ENCODE data around the gene SYNJ2. TPM values are rescaled to one million over a fixed set of nuclear protein-coding genes. Genes with fewer than 3 reads are reported as not detected.

Gene SYNJ2
- polyA plus RNA-seq, 3 donors = 10.3 to 12.9 (median 11.3) TPM

DNA sequence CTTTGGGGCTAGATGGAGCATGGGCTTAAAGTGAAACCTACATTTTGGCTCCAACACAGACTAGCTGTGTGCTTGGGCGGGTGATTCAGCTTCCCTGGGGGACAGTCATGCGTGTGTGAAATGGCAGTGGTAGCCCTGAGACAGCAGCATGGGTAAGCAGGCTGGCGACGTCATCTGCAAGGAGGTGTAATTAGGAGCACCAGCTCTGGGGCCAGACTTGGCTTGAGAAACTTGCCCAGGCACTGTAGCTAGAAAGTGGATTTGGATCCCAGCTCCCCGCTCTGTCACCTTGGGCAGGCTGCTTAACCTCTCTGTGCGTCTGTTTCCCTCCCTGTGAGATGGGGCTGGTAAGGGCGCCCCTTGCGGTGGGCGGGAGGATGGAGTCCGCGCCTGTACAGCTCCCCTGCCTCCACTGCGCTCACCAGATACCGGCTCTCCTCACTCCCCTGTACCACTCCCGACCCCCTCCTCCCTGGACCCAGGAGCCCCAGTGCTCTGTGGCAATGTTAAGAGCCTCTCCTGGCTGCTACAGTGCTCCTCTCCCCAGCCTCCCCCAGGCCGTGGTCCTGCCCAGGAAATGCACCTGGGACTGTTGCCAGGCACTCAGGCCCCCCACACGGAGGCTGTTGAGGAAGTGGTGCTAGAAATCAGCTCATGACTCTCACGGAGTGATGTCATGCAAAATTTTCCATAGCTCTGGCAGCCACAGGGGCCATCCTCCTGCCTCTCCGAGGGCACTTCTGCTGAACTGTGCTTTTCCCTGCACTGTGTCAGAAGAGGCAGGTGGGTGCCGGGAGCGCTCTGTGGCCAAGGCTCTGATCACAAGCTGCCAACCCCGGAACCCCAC lies 44.6 kb downstream of the SYNJ2 start:
- DNase-seq = peak; percentile 69

DNA sequence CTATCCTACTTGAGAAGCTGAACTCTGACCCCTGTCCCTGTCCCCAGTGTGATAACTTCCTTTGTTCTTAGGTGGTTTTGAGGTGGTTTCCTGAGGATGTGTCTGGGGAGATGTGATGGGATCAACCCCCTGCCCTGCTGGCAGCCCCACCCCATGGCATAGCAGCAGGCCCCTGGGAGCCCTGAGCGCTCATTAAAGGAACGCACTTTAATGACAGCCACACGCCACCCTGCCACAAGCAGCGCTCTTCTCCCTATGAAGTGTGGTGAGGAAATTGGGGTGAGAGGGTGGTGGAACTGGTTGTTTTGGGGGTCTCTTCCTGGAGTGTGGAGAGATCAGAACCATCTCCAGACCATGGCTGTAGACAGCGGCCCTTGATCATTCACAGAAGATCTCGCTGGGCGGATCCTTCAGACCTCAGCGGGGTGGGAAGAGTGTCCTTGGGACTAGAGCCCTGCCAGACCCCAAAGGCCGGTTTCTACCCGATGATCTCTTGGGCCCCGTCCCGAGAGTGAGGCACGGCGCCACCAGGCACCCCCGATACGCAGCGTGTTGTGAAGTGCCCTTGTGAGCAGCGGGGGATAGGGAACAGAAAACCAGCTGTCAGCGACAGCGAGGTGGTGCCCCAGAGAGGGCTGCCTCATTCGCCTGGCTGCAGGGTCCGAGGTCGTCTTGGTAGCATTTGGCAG lies 45.4 kb downstream of the SYNJ2 start:
- no peak for DNase-seq

DNA sequence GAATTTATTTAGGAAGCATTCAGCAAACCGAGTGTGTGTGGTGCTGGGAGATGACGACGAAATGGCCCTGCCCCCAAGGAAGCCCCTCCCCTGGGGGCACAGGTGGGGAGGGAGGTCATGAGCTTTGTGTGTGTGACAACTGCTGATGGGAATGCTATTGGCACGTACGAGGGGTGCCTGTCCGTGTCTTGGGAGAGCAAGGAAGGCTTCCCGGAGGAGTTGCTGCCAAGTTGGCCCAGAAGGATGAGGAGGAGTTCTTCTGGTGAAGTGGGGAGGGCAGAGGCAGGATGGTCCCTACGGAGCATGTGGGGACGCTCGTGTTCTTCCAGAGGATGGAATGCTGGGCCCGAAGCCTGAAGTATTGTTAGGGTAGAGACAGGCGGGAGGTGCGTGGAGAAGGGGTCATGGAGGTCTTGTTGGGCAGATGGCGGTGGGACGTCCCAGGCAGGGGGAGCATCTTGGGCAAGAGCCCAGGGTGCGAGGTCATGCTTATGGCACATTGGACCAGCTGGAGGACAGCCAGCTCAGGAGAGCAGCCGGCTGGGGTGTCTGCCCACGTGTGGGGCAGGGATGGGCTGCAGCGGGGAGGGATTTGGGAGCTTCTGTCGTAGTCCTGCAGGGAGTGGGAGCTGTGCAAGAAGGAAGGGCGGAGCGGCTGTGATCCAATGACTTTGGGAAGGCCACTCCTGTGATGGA lies 46.1 kb downstream of the SYNJ2 start:
- DNase-seq = no peak

DNA sequence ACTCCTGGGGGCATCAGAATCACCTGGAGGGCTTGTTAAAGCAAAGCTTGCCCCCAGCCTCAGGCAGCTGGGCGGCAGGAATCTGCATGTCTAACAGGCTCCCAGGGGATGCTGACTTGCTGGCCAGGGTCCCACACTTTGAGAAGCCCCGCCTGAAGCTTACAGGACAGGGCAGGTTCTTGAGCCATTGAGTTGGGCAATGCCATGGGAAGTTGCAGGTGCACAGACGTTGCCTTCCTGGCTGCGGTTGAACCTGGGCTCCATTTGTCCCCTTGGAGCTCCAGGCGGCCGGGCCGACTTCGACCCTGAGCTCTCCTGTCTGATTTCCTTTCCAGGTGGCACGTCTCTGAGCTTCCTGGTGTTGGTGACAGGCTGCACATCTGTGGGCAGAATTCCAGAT lies 46.8 kb downstream of the SYNJ2 start:
- no peak for DNase-seq

DNA sequence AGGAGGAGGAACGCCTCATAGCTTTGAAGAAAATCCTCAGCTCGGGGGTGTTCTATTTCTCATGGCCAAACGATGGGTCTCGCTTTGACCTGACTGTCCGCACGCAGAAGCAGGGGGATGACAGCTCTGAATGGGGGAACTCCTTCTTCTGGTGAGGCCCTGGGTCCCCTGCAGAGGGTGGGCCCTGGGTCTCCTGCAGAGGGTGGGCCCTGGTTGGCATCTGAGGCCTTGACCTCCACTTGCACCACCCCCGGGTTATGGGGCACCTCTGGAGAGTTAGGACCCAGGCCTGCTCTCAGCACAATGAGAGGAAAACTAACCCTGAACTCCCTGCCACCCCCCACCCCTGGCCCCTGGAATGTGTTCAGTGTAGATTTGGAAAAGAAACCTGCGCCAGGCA lies 47.2 kb downstream of the SYNJ2 start:
- no peak for DNase-seq

DNA sequence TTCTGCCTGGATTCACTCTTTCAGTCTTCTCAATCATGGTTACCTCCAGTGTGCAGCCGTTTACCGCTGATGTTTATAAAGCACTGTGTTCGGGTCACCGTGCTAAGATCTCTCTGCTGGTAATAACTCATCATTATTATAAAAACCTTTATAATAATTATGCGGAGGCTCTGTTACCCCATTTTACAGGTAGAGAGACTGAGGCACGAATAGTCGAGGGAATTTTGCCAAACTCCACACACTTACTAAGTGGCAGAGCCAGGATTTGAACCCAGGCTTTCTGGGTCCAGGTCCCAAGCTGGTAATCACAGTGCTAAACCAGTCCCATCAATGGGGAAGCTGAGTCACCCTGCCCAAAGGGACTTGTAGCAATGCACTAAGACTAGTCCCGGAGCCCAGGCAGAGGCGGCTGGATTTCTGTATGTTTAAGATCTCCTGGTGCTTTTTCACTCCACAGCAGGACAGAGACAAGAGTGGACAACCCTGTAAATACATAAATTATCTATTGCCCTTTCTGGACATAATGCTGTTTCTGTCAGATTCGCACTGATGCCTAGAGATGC lies 48.1 kb downstream of the SYNJ2 start:
- no peak for DNase-seq

DNA sequence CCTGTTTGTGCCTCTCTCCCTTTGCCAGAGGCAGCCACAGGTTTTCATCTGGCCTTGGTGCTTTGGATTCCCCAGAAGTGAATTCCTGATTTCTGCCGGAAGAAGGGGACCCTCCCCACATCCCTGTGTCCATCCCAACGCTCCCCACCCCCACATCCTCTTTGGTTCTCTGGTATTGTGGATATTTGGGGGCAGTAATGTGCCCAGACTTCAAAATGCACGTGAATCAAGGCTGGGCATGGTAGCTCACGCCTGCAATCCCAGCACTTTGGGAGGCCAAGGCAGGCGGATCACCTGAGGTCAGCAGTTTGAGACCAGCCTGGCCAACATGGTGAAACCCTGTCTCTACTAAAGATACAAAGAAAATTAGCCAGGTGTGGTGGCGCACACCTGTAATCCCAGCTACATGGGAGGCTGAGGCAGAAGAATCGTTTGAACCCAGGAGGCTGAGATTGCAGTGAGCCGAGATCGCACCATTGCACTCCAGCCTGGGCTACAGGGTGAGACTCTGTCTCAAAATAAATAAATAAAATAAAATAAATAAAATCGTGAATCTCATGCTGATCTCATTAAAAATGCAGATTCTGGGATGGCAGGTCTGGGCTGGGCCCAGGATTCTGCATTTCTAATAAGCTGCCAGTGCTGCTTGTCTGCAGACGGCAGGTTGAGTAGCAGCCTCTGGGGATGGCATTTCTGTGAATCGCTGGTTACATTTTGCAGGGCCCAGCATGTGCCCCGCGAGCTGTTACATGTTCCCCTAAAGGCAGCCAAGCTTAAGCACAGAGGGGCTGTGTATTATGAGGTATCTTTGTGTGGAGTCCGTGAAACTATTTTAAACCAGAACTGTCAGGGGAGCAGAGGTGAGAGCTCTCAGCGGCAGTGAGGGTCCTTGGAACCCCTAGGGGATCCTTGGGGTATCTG lies 49.0 kb downstream of the SYNJ2 start:
- DNase-seq = no peak

DNA sequence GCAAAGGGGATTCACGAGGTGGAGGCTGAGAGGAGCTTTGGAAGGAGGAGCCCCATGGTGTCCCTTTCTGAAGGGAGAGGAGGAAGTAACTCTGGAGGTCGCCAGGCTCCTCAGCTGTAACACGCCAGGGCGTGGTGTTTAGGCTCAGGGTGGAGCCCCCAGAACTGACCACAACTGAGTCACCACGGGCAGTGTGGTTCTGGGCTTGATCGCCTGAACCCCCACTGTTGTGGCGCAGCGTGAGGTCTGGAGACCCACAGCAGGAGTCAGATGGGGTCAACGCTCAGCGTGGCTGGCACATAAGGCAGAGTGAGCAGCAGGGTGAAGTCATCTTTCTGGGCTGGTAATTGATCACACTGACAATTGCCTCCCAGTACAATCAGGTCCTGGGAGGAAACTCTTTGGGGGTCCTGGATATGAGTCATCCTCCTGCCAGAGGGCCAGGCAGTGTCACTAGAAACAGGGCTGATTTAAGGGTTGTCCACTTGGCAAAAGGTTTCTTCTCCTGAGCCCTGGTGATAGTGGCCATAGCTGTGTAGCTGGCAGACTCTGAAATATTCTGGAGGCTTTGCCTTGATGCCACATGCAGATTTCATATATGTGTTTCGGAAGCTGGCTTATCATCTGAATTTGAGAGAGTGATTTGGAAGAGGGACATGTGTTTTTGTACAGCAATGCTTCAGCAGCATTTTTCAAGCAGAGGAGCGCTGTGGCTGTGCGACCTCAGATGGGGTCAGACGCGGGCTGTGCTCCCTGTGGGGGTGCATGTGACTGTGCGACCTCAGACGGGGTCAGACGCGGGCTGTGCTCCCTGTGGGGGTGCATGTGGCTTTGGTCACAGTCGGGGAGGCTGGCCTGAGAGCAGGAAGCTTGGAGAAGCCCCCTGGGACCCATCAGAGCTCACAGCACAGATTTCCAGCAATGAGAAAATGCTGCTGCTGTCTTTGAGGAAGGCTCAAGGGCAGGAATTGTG lies 50.0 kb downstream of the SYNJ2 start:
- DNase-seq = peak; percentile 62

DNA sequence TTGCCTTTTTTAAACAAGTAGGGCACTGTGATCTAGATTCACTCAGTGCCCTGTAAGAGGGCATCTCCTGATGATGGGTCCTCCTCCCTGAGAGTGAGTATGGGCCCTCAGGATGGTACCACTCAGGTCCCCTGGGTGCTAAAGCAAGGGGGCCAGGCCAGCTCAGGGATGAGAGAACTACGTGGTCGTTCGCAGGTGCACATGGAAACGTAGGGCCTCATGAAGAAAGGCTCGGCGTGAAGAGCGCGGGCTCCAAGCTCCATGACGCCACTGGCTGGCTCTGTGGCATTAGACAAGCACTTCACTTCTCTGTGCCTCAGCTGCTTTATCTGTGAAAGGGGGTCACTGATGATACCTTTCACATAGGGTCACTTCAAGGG lies 50.7 kb downstream of the SYNJ2 start:
- no peak for DNase-seq

DNA sequence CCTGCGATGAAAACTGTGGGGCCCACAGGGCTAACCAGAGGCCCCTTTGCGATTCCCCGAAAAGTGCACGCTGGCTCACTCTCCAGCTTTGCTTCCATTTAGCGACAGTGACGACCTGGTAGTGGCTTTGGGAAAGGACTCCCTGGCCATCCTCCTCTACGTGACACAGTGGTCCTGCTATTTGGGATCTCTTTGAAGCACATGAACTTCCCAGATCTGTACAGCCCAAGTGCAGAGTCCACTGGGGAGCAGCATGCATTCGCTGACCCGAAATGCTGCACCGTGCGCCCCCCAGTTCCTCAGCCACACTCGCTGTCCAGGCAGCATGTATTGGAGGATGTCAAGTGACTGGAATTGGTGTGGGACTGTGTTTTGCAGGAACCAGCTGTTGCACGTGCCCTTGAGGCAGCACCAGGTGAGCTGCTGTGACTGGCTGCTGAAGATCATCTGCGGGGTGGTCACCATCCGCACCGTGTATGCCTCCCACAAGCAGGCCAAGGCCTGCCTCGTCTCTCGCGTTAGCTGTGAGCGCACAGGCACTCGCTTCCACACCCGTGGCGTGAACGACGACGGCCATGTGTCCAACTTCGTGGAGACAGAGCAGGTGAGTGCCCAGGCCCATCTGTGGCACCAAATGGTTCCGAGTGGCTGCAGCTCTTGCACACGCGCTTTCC lies 51.6 kb downstream of the SYNJ2 start:
- DNase-seq = no peak

DNA sequence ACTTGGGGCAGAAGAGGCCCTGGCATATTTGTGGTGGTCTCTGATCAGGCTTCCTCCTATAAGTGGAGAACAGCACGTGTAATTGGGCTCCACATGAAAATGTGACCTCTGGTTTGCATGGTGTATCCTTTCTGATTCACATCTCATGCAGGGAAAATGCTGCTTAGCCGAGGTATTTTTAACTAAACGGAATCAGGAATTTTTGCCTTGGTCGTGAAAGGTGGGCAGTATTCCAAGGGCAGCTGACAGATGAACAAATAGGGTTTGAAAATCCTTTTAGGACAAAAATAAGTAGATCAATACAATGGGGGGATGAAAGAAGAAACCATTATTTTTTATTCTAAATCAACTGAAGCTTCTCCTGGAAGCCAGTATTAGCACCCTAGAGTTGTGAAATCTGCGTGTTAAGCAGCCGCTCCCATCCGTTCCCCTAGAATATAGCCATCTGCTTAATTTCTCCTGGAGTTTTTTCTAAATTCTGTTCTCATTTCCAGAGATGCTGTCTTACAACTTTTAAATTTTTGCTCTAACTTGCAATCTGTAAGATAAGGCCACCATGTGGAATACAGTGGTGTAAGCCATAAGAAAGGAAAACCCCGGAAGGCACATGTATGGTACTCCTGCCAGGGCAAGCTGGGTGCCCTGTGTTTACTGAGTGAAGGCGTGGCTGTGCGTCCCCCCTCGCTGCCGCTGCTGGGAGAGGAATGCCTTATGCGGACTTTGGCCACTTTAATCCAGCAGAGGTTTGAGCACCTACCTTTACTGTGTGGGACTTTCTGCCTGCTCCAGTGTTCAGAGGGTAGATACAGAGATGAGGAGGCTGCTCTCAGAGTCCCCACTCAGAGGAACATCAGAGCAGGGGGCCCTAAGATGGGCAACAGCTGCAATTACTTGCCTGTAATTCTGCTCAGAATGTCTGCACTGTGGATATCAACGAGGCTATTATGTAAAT lies 52.4 kb downstream of the SYNJ2 start:
- no peak for DNase-seq

DNA sequence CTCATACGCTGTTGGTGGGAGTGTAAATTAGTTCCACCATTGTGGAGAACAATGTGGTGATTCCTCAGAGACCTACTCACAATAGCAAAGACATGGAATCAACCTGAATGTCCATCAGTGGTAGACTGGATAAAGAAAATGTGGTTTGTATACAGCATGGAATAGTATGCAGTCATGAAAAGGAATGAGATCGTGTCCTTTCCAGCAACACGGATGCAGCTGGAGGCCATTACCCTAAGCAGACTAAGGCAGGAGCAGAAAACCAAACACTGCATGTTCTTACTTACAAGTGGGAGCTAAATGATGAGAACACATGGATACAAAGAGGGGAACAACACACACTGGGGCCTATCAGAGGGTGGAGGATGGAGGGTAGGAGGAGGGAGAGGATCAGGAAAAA lies 54.6 kb downstream of the SYNJ2 start:
- no peak for DNase-seq

DNA sequence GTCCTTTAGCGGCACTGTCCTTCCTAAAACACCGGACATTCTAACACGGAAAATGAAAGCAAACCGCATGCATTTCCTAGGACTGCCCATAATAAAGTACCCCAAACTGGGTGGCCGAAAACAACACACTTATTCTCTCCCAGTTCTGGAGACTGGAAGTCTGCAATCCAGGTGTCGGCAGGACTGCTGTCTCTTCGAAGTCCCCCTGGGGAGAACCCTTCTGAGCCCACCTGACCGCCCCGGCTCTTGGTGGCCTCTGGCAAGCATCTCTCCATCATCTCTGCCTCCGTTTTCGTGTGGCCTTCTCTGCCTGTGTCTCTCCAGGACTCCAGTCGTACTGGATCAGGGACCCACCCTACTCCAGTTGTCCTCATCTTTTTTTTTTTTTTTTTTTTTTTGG lies 55.4 kb downstream of the SYNJ2 start:
- no peak for DNase-seq

DNA sequence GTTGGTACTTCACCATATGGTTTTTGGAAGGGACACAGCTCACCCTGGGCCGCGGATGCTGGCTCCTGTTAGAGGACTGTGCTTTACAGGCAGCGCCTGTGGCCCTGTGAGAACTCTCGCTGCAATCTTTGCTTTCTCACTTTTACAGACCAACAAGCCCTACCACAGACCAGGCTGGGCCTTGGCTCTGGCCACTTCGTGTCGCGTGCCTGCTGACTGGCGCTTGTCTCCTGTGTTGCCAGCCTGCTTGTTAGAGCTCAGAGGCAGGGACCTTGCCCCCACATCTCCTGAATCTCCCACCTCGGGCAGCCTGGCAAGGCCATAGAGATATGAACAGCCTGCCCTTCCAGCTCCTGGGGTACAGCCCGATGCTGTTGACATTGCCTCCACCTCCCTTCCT lies 56.1 kb downstream of the SYNJ2 start:
- no peak for DNase-seq

DNA sequence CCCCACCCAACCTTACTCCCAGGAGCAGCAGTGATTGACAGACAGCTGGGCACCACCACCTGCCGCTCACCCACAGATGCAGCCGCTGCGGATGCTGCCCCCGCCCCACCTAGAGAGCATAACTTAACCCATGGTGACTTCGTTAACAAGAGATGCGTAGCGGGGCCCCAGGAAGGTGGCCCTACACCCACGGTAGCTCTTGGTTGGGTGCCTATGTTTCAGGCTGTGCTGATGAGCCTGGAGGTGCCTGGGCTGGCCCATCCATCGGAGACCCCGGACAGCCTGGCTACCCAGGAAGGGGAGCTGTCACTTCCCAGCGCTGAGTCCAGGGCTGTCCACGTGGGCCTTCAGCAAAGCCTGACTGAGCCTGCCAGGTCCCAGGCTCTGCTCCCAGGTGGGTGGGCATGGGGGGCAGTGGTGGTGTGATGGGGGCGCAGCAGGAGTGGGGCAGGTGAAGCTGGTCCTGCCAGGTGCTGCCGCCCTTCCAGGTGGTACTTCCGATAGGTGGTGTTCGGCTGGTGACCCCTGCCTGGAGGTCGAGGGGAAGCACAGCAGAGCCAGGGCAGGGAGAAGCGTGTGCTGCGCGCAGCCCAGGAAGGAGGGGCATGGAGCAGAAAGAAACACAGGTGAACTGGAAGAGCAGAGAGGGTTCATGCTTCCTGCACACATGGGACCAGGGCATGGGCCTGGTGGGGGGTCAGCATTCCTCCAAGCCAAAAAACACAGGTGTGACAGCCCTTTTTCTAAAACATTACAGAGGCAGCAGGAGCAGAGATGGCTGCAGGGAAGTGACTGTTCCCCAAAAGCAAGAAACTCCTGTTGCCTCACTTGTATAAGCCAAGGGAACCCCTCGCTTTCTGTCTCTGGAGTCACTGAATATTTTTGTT lies 56.9 kb downstream of the SYNJ2 start:
- no peak for DNase-seq

DNA sequence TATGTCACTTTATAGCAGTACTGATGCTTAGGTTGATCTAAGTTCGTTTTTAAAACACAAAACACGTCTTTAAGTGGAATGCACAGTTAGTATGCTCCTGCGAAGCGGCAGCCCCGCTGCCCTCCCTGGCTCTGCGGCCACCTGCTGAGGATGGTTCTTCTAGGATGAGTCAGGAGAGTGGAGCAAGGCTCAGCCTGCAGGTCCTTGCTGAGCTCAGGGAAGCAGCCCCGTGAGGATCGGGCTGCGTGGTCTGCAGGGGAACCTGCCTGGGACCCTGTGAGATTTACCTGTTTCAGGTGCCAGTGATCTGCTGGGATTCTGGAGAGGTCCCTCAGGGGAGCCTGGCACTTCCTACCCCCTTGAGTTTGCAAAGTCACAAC lies 57.5 kb downstream of the SYNJ2 start:
- DNase-seq = no peak

DNA sequence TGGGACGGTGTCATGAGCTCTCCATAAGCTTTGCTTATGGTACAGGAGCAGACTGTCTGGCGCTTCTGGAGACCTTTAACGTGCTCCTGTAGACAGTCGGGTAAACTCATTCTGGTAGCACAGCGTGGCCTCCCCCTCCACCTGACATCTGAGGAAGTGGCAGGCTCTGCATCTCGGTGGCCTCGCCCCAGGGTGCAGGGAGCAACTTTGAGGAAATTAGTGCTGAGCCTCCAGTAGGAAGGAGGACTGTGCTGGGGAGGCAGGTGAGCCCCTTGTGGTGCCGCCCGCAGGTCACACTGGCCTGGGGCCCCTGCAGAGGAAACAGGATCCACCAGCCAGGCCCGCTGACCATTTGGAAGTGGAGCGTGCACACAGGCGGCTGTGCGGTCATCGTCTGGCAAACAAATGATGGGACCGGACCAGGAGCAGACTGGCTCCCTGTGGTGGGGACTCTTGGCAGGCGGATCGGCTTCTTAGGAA lies 57.9 kb downstream of the SYNJ2 start:
- no peak for DNase-seq
